ENCODE measurements around the gene LHX3.

DNA sequence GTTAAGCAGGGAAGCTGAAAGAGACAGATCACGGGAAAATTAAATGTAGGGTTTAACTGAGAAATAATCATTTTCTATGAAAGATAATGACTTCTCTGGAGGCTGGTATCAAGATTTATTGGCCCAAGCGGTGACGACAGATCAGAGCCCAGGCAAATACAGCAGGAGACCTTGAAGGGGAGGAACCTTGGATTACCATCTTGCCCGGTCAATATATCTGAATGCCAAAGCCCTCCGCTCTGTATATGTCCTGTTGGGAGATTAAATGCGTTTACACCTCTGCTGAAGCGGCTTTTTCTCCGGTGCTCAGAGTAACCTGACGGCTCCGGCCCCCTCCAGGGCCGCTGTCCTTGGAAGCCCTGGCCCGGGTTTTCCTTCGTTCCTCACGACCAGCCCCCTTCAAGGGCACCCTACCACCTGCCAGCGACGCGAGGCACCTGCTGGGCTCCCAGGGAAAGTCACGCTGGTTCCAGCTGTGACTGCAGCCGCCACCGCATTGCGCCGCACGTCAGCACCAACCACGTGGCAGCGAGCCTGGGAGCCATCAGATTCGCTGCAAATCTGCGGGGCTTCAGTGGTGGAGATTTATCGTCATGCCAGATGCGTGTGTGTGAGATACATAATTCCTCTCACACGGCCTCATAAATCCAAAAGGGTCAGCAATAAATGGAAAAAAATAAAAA, 45.1 kb upstream of the LHX3 start:
- TF ChIP-seq, protein P1, sequence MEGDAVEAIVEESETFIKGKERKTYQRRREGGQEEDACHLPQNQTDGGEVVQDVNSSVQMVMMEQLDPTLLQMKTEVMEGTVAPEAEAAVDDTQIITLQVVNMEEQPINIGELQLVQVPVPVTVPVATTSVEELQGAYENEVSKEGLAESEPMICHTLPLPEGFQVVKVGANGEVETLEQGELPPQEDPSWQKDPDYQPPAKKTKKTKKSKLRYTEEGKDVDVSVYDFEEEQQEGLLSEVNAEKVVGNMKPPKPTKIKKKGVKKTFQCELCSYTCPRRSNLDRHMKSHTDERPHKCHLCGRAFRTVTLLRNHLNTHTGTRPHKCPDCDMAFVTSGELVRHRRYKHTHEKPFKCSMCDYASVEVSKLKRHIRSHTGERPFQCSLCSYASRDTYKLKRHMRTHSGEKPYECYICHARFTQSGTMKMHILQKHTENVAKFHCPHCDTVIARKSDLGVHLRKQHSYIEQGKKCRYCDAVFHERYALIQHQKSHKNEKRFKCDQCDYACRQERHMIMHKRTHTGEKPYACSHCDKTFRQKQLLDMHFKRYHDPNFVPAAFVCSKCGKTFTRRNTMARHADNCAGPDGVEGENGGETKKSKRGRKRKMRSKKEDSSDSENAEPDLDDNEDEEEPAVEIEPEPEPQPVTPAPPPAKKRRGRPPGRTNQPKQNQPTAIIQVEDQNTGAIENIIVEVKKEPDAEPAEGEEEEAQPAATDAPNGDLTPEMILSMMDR (conservative IDR thresholded peaks at IDR 0.05; ENCODE audit: low read length): no peak
- TF ChIP-seq EZH2phosphoT487 (IDR thresholded peaks at IDR 0.05; ENCODE audit: borderline replicate concordance): no peak
